CD4-positive, alpha-beta T cell treated with Interleukin-10 for 1 hour (primary cell): ENCODE data around the gene WDR75.

ENCODE experiments used
- DNase-seq: peaks from one replicate; pipeline ENCODE4 v3.0.0-alpha.2; 2020

WDR75 gene

DNA sequence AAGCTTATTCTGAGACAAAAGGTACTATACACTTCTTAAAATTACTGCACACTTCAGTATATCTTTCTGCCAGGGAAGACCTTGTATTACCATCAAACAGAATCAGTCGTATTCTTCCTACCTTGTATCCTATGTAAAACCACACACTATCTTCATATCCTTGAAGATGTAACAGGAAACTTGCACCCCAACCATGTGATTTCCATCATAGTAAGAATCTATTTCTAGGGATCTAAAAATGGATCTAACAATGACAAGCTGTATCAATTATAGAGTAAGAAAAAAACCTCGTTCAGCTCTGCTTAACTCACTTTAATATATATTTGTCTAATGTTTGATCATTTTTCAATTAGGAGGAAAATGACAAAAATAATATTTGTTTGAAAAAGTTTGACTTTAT is 60.2 kb downstream of the WDR75 start:
- DNase-seq: no peak

DNA sequence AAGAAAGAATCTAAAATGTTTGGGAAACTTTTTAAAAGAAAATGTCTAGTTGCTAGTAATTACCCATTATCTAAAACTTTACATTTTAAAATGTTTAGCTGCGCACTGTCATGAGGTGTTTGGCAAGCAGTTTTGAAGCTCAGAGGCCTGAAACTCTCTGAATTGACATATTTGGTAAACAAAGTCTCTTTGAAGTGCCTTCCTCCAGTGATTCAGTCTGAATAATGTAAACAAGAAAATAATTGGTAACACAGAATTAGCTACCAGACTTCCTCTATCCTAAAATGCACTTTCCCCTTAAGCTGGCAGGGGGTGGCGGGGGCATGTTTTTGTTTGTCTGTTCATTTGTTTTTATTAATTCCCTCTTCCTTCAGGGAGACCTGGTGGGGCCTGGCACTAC is 61.4 kb downstream of the WDR75 start:
- no peak for DNase-seq

DNA sequence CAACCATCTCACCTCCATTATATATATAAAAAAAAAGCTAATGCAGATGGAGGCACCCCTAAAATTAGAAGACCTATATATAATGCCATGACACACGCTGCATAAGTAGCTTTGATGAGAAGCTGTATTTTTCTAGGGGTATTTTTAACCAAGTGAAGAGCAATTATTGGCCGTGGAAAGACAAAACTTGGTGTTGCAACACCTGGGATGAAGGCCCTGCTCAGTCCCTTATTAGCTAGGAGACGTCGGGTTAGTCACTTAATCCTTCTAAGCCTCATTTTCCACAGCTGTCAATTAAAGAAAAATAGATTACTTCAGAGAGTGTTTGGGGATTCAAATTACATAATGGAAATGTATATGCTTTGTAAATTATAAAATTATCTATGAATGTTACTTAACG is 63.0 kb downstream of the WDR75 start:
- no peak for DNase-seq

DNA sequence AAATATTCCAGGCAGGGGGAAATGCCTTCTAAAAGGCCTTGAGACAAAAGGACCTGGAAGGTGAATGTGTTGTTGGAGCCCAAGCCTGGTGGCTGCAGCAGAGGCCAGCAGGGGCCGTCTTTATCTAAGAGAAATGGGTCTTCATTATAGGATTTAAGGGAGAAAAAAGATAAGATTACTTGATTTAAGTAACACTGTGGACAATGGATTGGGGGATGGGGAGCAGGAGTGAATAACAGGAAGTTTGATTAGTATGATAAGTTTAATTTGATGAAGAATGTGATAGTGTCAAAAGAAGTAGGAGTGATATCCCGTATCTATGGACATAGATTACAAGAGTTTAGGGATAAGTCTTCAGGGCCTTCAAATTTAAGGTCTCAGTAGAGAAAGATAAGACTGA is 64.2 kb downstream of the WDR75 start:
- DNase-seq: no peak

DNA sequence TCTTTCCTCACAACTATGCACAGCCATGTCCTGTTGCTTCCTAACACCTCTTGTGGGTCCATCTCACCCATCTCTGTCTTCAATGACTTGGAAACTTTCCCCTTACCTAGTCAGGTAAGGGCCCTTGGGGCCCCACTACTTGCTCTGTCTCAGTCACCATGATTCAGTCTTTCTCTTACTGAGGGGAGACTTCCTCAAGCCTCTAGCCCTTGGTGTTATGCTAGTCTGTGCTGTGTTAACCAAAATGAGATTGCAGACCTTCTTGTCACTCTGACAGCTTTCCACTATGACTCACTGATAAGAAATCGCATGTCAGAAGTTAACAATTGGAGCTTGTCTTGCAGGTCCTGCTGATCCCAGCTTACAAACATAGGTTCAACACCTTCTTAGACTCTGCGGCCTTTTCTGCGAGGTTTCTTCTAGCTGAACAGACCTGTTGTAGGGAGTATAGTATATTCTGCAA is 65.3 kb downstream of the WDR75 start:
- DNase-seq: no peak

DNA sequence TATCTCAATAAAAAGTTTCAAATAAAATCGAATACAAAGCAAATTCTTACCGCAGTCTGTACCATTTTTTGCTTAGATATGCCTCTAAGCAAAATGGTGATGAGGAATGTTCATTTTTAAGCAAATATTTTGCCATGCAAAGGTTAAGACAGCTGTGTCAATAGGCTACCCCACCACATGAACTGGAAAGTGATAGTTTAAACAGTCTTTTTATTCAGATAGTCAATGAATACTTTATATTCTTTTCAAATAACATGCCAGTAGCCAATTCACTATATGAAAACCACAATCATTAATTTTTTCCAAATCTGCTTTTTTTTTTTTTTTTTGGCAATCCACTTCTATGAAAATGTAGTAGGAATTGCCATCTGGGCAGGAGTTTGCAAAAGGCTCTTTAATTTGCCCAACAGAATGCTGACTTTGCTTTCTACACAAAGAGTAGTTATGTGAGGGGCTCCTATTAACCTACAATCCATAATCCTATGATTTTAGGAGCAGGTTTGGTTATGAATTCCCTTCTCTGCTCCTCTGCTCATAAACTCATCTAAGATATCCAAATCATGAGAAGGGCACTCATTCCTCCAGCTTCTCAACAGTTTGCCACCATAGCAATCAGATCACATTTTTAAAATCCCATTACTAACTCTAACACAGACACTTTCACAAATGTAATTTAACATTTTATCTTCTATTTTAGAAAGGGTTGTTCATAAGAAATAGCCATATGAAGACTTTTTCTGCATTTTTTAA is 70.1 kb downstream of the WDR75 start:
- no peak for DNase-seq

DNA sequence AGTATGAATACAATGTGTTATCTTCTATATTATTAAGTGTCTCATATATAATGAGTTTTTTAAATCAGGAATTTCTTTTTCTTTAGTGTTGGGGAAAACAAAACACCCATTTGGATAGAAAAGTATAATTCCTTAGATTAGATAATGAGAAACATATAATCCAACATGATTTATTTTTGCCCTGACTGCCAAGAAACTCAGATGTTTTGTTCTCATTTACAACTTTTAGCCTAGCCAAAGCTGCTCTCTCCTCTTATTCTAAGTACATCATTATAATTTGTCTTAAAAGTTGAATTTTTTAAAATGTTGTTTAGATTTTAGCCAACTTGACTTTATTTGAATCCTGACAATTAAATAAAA is 70.7 kb downstream of the WDR75 start:
- no peak for DNase-seq

DNA sequence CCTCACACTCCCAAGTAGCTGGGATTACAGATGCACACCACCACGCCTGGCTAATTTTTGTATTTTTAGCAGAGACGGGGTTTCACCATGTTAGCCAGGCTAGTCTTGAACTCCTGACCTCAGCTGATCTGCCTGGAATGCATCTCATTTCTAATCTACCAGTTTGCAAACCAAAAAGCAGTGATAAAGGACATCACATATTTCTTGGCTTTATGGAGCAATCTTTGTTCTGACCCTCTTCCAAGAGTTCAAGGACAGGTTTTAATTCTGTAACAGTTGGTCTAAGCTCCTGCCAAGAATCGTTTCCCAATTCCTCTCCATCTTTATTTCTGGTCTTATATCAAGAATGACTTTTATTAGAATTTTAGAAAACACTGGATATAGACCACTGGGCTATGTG is 71.6 kb downstream of the WDR75 start:
- DNase-seq: no peak

DNA sequence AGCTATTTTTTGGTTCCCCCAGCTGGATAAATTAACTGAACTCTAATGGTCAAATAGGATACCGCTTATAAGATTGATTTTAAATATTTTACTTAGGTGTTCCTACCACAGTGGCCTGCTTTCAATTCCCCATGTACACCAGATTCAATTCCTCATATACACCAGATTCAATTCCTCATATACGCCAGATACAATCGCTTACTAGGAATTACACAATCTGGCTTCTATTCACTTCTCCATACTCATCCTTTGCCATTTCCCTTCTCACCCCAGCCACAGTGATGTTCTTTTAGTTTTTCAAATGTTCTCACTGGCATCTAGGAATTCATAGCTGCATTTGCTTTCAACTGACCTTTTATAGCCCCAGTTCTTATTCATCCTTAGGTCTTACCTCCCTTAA is 72.8 kb downstream of the WDR75 start:
- no peak for DNase-seq

DNA sequence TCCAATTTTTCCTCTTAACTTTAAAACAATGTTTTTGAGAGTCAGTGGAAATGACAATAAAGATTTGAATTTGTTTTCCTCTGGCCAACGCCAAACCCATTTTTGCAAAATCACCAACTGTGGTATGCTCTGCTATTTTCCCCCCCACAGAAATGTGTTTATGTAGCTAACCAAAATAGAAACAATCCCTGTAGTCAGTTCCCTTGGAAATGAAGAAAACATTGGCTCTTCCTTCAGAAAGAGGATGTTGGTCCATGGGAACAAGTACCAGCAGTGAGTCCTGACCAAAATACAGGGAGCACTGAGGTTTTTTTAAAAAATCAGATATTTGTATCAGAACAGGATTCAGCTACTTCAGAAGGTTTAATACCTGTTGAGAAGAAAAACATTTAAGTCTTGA is 74.0 kb downstream of the WDR75 start:
- DNase-seq: no peak

DNA sequence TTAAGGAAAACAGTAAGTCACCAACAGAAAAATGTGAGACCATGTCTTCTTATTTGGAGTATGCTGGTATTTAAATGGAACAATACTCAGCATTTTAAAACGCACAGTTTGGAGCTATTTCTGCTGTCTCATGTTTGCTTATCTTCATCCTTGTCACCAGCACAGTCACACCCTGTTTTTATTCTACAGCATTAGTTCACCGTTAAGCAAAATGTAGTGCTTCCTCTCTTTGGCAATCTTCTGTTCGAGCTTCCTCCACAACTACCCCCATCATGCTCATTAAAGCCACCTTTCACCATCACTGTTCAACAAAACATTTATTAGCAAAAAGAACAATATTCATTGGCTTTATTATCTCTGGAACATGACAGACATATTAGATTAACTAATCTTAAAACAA is 75.3 kb downstream of the WDR75 start:
- no peak for DNase-seq

DNA sequence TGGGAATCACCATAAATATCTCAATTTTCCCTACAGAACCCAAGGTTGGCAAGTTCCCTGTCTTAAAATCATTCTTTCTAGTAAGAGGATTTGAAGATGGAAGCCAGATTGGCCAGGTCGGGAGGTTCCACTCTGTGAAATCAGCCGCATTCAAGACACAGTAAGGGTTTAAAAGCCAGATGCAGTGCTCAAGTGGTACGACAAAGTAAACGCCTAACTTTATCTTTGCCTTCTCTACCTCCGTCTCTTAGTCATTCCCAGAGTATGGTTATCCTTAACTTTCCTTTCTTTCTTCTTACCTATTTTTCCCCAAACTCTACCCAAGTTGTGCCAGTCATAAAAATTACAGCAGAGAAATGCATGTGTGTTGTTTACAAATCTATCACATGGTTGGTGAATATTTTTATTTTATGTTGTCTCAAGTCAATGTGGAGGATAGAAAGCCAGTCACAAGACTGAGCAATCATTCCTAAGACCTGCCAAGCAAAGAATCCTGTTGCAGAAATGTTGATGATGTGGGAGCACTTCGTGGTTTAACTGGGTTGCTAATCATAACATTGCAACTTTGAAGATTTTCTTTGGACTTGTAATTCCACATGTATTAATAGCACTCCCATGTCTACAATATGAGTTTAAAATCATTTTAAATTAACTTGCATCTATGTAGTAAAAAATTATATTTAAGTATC is 76.7 kb downstream of the WDR75 start:
- DNase-seq: no peak

DNA sequence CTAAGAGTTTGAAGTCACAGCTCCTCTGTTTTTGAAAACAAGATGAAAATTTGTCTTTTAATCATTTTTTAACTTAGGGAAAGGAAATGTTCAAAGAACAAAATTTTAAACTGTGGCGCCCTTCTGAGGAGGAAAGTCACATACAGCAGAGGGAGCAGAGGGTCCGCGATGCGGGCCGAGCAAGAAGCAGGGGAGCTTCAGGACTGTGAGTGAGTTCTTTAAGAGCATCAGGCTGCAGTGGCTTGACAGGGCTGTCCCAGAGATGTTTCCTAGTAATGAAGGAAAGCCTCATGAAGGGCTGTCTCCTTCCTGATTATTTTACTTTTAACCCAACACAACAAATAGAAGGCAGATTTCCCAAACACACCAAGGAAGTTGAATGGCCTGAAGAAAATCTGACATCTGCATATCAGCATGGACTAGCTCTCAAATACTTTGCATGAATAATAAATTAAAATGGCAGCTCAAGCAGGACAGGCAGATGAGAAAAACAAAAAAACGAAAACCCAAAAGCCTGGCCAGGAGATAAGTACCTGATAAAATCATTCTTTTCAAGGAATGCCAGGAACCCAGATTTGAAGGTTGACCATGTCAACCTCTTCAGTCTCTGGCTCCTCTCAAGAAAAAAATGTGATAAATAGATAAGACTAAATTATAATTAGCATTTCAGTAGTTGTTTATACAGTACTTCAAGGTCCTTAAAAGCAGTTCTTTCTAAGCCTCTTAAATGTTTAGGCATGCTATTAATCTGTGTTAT is 78.5 kb downstream of the WDR75 start:
- no peak for DNase-seq

DNA sequence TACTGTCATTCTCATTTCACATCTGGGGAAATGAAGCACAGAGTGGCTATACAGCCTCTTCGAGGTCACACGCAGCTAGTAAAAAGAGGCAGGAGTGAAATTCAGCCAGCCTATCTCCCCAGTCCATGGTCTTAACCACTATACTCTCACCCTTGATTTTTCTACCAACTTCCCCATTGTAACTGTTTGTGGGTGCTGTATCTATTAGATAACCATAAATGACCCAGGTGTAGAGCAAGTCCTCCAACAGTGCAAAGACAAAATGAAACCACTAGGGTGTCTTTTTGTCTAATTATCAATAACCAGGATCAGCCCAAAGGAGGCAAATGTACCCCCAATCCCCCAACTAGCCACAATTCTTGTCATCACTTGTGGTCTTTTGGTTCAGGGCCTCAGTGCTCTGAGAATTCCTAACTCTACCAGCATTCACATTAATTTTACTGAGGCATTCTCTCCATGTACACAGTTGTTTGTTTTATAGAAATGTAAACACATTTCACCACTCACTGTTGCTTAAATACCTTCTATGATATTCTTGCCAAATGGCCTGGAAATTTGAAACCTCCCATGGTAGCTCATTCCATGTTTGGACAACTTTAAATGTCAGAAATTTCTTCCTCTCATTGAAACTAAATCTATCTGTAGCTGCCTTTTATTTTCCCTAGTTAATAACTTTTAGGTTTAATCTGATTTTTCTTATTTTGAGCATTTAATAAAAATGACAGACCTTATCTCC is 80.6 kb downstream of the WDR75 start:
- DNase-seq: no peak

DNA sequence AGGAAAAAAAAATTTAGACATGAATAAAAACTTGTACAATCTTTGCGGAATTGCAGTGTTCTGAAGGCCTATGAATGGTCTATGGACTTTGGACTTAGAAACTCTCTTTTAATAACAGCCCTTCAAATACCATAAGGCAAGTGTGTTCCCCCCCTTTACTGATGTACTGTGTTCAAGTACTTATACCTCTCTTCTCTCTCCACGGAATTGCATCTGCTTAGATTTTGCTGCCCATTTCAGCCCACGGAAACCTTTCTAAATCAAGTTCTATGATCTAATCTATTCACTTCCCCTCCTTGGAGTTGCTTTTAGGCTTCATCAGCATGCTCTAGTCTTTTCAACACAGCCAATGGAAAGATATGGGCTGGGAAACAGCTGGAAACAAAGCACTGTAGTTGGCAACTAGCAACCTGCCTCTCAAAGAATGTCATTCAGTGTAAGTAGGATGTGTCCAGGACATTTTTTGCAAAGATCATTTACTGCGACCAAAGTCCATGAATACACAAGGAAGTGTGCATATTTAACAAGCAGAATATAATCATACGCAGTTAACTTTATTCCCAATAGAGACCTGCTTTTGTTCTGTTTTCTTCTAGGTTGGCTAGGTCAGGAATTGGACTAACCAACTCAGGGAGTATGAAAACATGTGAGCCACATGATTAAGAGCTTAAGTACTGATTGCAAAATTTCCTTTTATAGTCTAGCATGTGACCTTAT is 81.3 kb downstream of the WDR75 start:
- DNase-seq: no peak

DNA sequence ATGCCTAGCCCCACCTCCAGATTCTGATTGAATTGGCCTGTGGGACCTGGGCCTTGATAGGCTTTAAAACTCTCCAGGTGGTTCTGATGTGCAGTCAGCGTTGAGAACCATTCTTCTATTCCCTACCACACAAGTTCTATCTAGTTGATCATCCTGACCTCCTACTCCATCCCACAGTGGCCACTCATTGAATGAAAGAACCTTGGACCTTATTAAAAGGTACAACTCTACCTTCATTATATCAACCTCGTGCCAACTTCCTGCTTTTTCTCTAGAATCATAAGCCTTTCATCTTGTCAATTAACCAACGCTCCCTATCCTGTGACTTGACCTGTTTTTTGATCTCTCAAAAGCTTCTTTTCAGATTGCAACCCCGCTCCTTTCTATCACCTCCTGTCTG is 83.5 kb downstream of the WDR75 start:
- DNase-seq: no peak
